Fibroblast of skin of left quadriceps (primary cell): ENCODE results near the gene NIPAL1.

ENCODE experiments used
- DNase-seq, 2 experiments: peaks; one replicate each; pipeline ENCODE4 v3.0.0-alpha.2; 2013; ENCODE audit warnings: low read depth in 2 of 2

NIPAL1 gene

DNA sequence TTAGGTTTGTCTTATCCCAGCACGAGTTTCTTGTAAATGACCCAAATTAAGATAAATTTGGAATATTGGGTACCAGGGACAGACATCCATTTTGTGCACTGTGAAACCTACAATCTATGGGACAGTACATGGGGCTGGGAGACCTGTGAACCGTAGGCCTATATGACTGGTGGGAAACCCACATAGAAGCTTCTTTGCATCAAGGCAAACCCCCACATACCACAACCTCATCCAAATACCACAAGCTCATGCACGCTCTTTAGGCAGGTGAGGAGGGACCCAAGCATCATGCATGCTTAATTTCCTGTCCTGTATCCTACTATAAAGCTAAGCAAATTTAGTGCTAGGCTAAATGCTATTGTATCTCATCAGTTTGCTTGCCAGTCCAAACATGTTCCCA lies 47.8 kb downstream of the NIPAL1 start:
- DNase-seq = no peak

DNA sequence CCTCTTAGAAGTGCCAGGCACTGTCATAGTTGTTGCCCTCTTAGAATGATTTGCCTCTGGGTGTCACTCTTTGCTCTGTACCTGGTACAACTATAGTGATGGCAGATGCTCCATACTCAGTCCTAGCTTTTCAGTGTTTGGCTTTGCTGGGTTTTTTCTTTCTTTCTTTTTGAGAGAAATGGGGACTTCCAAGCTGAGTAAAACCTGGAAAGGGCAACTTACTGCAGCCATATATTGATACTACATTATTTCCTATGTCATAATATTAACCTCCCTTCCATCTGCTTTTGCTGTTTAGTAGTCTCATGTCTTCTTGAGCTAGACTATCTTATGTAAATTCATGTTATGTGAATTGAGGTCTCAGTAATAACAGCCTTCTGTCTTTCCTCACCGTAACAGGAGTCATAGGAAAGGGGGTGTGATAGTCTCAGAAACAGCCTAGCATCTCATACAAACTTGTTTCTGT lies 49.0 kb downstream of the NIPAL1 start:
- DNase-seq = no peak

DNA sequence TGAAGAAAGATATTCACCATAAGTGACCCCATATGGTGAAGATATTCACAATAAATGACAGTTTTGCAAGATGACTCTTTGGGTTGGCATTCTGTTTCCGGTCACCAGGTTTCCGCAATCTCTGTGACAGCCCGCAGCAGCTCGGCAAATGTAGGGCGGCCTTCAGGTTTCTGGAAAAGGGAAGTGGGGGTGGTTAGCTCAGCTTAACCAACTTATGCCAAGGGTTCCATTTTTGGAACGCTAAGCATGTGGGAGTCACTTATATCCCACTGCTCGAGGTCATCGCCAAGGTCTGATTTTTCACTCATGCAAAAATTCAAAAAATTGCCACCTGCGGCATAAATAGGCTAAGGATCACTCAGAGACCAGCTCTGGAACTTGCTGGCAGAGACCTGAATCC lies 51.0 kb downstream of the NIPAL1 start:
- no peak for DNase-seq

DNA sequence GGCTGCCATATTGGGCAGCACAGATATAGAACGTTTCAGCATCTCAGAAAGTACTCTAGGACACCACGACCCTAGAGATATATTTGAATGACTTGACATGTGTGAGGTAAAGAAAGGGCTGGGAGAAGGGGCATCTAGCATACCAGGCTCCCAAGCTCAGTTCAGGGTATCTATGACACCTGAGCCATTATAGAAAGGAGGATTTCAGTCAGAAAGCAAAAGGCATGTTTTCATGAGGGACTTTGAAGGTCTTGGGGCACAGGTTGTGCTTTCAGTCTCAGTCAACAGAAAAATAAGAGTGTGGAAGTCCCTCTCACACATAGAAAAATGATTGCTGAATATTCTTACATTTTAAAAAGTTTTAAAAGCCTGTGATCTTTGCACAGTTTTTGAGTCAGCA lies 51.6 kb downstream of the NIPAL1 start:
- DNase-seq = no peak

DNA sequence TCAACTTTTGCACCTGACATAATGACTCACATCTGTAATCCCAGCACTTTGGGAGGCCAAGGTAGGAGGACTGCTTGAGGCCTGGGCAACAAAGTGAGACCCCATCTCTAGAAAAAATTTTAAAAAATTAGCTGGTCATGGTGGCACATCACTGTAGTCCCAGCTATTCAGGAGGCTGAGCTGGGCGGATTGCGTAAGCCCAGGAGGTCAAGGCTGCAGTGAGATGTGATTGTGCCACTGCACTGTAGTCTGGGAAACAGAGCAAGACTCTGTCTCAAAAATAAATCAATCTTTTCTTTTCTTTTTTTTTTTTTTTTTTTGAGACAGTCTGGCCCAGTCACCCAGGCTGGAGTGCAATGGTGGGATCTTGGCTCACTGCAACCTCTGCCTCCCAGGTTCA lies 52.5 kb downstream of the NIPAL1 start:
- no peak for DNase-seq

DNA sequence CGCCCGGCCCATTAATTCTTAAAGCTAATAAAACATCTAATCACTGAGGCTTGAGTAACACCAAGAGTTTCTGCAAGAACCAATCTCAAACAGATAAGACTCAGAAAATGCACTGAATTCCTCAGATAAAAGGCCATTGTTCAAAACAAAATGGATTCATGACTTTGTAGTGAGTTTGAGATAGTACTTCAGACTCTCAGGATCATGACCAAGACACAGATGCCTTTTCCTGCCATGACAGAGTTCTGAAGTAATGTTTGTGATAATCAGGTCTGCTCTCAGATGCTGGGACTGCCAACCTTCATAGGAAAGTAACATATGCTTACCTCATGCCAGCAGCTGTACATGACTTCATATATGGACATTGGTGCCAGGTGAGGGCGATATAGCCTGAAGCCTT lies 54.6 kb downstream of the NIPAL1 start:
- DNase-seq = no peak

DNA sequence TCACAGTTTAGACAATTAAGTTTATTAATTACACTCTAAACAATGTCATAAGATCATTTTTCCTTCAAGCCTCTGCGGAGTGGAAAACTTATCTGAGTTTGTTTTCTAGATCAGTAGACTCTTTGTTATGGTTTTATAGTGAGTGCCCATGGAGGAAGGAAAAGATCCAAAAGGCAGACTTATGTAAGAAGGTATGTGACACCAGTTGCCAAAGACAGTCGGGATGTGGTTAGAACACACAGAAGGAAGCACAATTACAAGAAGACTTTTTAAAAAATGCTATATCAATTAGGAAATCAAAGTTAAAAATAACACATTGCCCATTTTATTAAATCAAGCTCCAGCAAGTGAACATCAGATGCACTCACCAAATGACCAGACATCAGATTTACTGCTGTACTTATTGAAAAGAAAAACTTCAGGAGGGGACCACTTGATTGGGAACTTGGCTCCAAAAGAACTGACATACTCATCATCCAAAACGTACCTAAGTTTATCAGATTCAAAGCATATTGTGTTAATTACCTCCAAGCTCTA lies 57.1 kb downstream of the NIPAL1 start:
- no peak for DNase-seq

DNA sequence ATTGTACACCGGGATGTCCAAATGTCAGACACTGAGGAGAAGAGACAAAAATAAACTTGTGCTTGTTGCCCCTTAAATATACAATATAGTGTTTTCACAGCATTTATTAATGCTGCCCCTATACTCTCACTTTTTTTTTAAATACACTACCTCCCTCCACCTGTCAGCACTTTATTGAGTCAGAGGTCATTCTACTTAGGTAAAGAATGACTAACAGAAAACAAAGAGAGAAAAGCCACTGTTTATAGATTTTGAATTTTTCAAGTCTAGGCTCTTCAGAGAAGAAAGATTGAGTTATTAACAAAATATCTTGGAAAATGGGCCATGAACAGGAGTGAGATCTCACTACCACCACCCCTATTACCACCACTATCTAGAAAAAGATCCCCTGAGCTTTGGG lies 58.1 kb downstream of the NIPAL1 start:
- DNase-seq = no peak

DNA sequence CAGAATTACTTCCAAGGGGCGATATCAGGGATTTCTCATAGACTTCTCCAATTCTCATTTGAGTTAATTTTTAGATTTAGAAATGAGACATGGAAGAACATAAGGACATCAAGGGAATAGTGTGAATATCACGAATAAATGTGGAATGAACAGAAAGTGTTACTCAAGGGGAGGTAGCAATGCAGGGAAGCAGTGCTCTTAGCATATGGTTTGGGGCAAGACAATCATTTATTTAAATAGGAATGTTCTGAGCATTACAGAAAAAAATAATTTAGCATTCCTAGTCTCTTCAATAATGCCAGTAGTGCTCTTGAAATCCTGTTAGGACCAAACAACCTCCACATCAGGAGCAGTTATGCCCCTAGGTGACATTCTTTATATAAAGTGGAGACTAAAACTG lies 61.9 kb downstream of the NIPAL1 start:
- no peak for DNase-seq

DNA sequence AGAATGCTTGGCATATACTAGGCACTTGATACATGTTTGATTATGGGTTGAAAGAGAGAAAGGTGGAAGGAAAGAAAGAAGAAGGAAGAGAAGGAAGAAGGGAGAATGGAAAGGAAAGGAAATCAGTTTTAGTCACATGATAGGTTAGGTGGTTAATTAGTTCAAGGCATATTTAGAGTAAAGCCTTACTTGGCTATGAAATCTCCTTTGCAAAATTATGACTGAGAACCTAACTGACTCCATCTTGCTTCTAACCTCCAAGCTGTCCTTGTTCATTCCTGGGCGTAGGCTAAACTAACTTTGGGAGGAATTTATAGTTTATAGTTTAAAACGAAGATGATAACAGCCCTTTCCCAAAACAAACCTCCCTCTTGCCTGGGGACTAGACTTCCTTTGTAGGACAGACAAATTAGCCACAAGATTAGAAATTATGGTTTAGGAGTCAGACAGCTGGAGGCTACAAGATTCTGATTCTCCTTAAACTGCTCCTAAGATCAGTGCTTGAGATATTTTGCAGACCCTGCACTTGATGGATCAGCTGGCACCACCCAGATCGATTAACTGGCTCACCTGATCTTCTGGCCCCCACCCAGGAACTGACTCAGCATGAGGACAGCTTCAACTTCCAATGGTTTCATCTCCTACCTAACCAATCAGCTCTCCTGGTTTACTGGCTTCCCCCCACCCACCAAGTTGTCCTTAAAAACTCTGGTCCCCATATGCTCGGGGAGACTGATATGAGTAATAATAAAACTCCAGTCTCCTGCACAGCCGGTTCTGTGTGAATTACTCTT lies 62.5 kb downstream of the NIPAL1 start:
- DNase-seq = no peak

DNA sequence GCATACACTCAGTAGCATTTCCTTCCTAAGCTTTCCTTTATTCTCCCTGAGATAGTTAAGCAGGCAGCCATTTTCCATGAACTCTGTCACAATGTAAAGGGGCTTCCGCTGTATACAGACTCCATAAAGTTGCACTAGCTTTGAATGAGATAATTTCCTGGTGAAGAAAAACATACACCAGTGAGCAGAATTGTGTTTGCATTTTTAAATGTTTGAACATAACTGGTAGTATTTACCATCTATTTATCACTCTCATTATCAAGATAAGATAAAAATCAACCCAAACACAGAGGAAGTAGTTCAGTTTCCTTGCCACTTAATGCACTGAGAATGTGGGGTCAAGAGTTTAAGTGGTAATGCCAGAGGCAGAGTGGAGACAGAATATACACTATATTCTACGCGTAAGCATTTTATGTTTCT lies 63.4 kb downstream of the NIPAL1 start:
- no peak for DNase-seq

DNA sequence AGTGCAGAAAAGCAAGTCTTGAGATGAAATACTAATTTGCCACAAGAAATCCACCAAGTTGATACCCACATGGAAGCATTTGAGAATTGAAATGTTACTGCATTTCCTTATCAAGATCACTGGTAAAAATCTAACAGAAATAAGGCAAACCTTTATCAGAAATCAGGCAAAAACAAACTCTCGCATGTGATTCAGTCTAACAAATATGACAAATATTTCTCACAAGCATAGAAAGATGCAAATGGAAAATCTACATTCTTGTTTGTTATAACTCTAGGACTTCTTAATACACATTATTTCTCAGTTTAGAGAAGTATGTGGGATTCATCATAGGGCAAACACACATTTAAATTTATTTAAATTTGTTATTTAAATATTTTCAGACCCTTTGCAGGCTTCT lies 64.6 kb downstream of the NIPAL1 start:
- no peak for DNase-seq

DNA sequence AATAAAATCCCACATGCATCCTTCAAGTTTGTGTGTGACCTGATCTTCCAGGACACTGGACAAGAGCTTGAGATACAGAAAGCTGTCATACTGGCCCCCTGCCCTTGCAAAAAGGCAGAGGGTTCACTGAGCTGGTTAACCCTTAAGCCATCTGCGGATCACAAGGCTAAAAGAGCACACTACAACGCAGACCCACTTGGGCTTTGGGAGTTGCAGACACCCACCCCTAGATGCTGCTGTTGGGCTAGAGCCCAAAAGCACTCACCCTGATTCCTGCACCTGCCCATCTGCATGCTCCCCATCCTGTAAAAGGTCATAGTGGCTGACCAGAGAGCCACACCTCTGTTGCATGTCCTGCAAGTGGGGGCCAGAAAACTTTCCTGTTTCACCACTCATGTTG lies 66.4 kb downstream of the NIPAL1 start:
- DNase-seq = no peak

DNA sequence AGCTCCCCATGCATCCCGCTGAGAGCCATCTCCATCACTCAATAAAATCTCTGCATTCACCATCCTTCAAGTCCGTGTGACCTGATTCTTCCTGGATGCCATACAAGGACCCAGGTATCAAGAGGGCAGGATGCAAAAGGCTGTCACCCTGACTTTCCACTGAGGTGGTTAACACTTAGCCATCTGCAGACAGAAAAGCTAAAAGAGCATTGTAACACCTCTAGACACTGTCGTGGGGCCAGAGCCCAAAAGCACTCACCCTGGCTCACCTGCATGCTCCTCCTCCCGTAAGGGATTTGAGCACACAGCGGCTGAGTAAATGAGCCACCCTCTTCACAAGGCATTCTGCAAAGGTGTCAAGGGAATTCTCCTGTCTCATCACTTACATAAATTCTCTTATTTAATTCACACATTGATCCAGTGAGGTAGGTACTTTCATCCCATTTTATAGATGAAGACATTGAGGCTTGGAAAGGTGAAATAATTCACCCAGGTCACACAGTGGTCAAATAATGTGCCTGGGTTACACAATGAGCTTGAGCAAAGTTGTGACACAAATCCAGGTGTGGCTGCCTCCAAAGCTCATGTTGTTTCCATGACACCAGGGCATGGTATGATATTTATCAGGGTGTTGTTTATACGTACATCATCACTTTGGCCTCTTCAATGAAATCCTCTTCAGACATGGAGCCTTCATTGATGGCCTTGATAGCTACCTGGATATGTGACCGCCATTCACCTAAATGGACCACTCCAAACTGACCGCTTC lies 69.4 kb downstream of the NIPAL1 start:
- DNase-seq = no peak
